Hippocampal formation (tissue), 2 donors: ENCODE measurements around the gene COQ5.

ENCODE experiments used
- DNase-seq, 2 donors: peaks; one replicate each; lab custom pipeline; 2025; lab: John Stamatoyannopoulos, UW

The COQ5 gene

GRCh38 chr12:120483621-120484020 is 45.3 kb downstream of the COQ5 start:
- no peak for DNase-seq

DNA sequence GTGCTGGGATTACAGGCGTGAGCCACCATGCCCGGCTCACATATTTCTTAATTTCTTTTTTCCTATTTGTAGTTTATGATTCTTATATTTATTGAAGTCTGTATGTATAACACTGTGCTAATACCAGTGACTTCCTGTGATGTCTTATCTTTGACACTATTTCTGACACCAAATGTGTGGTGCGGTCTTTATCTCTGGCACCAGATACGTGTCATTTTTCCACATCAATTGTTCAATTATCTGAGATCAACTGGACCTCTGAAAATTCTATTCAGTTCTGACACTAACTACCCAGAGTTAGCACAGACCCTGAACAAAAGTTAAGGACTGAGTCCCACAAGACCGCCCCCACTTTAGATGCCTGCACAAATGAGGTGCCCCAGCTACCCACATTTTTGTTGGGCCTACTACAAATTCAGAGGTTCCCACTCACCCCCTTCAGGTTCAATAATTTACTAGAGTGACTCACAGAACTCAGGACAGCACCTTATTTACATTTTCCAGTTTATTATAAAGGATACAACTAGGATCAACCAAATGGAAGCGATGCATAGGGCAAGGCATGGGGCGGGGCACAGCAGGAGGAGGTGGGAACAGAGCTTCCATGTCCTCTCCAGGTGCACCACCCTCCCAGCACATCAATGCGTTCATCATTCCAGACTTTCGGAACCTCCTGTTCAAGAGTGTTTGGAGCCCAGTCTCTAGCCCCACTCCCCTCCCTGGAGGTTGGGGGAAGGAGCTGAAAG is 47.8 kb downstream of the COQ5 start:
- DNase-seq: no peak

DNA sequence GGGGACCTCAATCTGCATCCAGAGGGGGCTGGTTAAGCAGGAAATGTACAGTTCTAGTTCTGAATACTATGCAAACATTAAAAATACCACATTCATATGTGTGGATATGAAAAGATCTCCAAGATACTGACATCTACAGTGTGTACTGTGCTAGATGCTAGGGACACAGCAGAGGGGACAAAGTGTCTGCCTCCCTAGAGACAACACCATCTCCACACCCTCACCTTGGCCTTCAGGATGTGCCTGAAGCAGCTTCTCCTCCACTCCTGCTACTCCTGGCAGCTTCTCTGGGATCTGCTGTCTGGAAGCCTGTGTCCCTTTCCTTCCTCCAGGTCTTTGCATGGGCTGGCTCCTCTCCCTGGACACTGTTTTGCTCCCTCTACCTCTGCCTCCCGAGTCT is 48.7 kb downstream of the COQ5 start:
- no peak for DNase-seq

GRCh38 chr12:120479458-120479857 is 49.5 kb downstream of the COQ5 start:
- DNase-seq: no peak

DNA sequence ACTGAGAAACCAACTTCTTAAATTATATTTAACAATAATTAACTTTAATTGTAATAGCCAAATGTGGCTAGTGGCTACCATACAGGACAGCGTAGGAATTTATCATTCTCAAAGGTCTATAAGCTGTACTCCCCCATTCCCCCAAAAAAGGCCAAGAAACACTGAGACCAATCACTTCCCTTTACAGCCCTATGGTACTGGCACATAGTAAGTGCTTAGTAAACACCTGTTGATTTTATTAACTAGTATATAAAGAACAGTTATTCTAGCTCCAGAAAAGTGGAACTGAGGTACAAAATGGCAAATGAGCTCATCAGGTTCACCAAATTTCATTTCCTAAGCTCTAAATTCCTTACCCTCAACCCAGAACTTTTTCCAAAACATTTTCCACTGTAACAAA is 53.3 kb downstream of the COQ5 start:
- no peak for DNase-seq

DNA sequence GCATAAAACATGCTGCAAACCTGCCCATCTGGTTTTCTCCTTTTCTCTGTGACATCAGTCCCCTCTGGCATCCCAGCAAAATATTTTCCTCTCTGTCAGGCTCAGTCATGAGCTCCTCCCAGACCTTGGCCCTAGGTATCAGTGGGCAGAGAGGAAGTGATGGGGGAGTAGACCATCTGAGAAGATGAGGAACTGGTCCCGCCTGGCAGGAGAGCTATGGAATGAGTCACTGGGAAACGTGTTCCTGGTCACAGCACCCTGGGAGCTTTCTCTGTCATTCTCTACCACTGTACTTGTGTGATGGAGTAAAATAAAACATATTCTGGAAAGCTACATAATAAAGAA is 54.4 kb downstream of the COQ5 start:
- no peak for DNase-seq

GRCh38 chr12:120473807-120474615 is 54.9 kb downstream of the COQ5 start:
- DNase-seq: no peak

DNA sequence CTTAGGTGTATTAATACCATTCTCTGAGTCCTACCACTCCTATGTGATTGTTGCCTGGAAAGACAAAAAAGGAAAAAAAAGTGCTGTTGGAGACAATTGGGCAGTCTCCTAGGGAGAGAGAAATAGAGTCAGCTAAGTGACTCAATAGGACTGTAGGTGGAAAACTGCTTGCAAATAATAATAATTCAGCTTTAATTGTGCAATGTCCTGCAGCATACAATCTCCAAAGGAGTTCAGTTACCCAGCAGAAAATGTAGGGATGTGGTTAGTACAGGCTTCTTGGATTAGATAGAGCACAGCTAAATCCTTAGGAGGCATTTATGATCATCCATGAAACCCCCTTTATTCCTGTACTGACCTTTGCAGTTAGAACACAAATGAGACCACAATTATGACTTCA is 56.4 kb downstream of the COQ5 start:
- DNase-seq: no peak

DNA sequence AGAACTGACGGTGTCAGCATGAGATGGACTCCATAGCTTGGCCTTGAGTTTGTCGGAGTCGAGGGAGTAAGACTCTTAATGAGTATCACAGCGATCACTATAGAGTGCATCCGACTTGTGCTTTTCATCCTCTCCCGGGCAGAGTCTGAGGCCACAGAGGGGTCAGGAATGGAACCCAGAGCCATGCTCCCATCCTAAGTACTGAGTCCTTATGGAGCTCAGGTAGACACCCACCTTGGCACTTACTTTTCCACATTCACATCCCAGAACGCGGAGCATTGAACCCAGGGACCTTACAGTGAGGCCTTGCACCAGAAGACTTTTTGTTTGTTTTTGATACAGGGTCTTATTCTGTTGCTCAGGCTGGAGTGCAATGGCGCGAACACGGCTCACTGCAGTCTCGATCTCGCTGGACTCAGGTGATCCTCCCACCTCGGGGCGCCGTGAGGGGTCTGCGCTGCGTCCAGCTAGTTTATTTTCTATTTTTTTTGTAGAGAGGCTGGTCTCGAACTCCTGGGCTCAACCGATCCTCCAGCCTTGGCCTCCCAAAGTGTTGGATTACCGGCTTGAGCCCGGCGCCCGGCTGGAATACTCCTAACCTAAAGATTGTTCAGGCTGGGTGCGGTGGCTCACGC is 58.7 kb downstream of the COQ5 start:
- DNase-seq: no peak

DNA sequence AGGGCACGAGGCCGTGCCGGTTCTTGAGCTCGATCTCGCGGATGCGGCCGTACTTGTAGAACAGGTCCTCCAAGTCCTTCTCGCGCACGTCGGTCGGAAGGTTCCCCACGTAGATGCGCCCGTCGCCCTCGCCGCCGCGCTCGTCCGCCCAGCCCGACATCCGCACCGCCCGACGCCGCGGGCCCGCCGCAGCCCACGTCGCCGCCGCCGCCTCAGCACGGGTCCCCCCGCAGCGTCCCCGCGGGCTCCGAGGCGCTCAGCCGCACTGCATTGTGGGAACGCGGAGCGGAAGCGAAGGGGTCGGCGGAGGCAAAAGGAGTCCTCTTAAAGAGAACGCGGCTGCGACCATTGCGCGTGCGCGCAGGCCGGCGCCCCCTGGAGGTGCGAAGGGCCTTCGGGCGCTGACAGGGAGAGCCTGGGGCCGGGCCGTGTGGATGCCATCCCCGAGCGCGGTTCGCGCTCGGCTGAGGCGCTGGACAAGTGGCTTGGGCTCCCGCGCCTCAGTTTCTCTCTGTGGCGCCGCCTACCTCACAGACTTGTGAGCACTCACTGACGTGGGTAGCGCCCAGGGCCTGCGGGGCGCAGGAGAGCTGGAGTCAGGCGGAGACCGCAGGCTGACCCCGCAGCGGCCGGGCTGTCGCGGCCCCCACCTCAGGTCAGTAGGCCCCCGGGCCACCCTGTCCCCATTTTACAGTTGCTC is 59.4 kb downstream of the COQ5 start, which contains the start of gene SRSF9:
Gene SRSF9 (minus strand): TSS at position 299 of the 700 bp plus-strand sequence. CDS start 139 bp downstream, at position 160.
- DNase-seq: peak; percentile 86 to 94

GRCh38 chr12:120468821-120469449 is 60.0 kb downstream of the COQ5 start:
- DNase-seq: peak in 1 of 2 donors; percentile 55

DNA sequence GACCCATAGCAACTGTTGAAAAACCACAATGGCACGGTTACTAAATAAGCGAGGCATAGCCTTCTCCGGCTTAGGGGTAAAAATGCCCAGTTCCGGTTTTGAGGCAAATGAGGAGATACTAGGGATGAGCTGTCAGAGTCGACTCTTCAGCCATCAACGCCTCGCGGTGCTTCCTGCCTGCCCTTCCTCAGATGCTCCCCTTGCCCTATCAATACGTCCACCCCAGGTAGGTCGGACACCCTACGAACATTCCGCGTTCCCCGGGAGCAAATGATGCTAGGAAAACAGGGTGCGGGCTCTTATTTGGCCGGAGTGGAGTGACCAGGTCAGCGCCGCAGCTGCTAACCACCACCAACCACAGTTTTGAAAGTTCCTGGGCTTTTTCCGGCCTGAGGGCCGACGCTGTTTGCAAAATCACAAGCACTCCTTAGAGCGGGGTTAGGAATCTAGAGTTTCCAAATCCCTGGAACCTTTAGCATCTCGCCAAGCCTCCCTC is 60.6 kb downstream of the COQ5 start:
- no peak for DNase-seq

- DNase-seq: no peak
These were observed 61.5 kb downstream of the COQ5 start for GRCh38 chr12:120467439-120467838.

DNA sequence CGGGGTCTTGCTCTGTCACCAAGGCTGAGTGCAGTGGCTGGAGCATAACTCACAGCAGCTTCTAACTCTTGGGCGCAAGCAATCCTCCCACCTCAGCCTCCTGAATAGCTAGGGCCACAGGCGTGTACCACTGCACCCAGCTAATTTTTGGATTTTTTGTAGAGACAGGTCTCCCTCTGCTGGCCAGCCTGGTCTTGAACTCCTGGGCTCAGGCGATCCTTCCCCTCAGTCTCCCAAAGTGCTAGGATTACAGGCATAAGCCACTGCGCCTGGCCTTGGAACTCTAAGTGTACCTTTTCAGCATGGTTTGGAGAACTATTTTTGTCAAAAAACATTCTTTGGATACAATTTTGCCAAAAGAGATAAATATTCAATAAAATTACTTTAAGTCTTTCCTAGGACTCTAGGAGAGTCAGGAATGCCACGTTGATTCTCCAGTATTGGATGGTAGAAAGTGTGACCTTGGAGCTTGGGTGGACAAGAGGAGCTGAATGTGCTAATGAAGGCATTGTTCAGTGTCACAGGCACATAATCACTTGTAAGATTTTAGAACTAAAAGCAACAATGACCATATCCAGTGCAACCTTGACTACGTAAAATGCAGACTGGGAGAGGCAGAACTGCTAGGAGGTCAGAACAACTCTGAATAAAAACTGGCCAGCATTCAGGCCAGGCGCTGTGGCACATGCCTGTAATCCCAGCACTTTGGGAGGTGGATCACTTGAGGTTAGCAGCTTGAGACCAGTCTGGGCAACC is 62.2 kb downstream of the COQ5 start:
- DNase-seq: no peak

- DNase-seq: no peak
These were observed 63.2 kb downstream of the COQ5 start for GRCh38 chr12:120465756-120466155.

DNA sequence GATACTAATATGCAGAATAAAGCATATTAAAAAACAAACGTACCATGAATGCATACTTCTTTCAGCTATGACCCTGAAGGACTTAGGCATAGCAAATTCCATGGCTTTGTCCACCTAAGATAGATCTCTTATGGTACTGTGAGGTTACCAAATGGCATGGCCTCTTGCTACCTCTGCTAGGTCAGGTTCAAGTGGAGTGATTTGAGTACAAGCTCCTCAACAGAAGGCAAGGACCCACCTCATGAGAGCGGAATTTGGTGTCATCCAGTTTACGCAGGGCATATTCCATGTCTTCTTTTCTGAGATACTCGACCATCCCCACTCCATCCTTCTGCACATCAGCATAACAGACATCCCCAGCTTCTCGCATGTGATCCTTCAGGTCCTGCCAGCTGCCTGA is 65.2 kb downstream of the COQ5 start:
- DNase-seq: no peak

- DNase-seq: no peak
These were observed 66.8 kb downstream of the COQ5 start for GRCh38 chr12:120462099-120462640.

- no peak for DNase-seq
These were observed 68.8 kb downstream of the COQ5 start for GRCh38 chr12:120460157-120460556.

DNA sequence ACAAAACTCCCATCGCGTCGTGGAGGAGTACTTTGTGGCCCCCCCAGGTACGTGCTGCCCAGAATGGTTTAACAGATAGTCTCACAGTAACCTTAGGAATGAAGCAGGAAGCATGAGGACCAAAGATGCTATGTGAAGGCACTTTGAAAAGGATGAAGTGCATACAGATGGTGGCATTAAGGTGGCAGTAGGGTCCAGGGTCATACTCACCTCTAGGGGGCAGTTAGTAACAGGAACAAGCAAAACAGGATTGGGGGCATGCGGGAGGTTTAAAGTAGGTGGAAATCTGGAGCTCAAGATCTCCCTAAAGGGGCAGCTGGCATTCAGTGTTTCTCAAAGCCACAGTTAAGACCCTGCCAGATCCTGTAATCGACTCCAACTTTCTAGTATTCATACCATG is 71.8 kb downstream of the COQ5 start:
- DNase-seq: no peak

GRCh38 chr12:120455302-120455701 is 73.7 kb downstream of the COQ5 start:
- DNase-seq: no peak

GRCh38 chr12:120453977-120454376 is 75.0 kb downstream of the COQ5 start:
- DNase-seq: no peak
